DND-41 (cell line): ENCODE data around the gene KLF3.

Experiments used
- ATAC-seq: fragments of 200-7000 bp; cut with Tn5 transposase; 3 replicates; pipeline ENCODE4 v1.9.1; 2021; ENCODE audit warnings: low read depth; ENCODE audit not compliant: insufficient read depth
- DNase-seq: peaks from one replicate; pipeline ENCODE4 v3.0.0-alpha.2; 2020
- H2AFZ ChIP-seq: 2 replicates; pipeline ENCODE4 v1.6.0; 2012; ENCODE audit warnings: low read depth, low read length
- H3K27ac ChIP-seq: 2 replicates; pipeline ENCODE4 v1.5.1; 2012; ENCODE audit warnings: low read length, inconsistent platforms
- H3K27me3 ChIP-seq: fragments of 200-600 bp; sonication (generic); 2 replicates; pipeline ENCODE4 v1.6.0; 2012; ENCODE audit warnings: low read length, mild to moderate bottlenecking, inconsistent platforms; ENCODE audit not compliant: insufficient read depth, poor library complexity
- H3K36me3 ChIP-seq: 2 replicates; pipeline ENCODE4 v1.5.1; 2012; ENCODE audit warnings: low read length, inconsistent platforms; ENCODE audit not compliant: insufficient read depth
- H3K4me1 ChIP-seq: 2 replicates; pipeline ENCODE4 v1.5.1; 2012; ENCODE audit warnings: mild to moderate bottlenecking, low read length; ENCODE audit not compliant: insufficient read depth
- H3K4me2 ChIP-seq: 2 replicates; pipeline ENCODE4 v1.6.0; 2012; ENCODE audit warnings: mild to moderate bottlenecking, moderate library complexity, low read length, inconsistent platforms; ENCODE audit not compliant: insufficient read depth
- H3K4me3 ChIP-seq, 2 experiments: fragments of 200-600 bp in 1 of 2; shearing (Covaris generic) in 1 of 2; 2 replicates each; pipeline ENCODE4 v1.5.1; 2012 to 2016; ENCODE audit warnings: inconsistent platforms in 2 of 2, low read length in 2 of 2, mild to moderate bottlenecking in 2 of 2, low read depth in 1 of 2, moderate library complexity in 1 of 2
- H3K79me2 ChIP-seq: 2 replicates; pipeline ENCODE4 v1.6.0; 2012; ENCODE audit warnings: low read length, inconsistent platforms; ENCODE audit not compliant: insufficient read depth
- H3K9ac ChIP-seq: 2 replicates; pipeline ENCODE4 v1.6.0; 2012; ENCODE audit warnings: low read depth, mild to moderate bottlenecking, inconsistent platforms, low read length, moderate library complexity
- H3K9me3 ChIP-seq: 2 replicates; pipeline ENCODE4 v1.5.1; 2012; ENCODE audit warnings: low read length, moderate library complexity, mild to moderate bottlenecking, inconsistent platforms; ENCODE audit not compliant: insufficient read depth, severe bottlenecking
- H4K20me1 ChIP-seq: 2 replicates; pipeline ENCODE4 v1.6.0; 2012; ENCODE audit warnings: low read length; ENCODE audit not compliant: insufficient read depth
- CTCF ChIP-seq: IDR thresholded peaks from 2 replicates; pipeline ENCODE4 v1.5.1; 2012; ENCODE audit warnings: borderline replicate concordance, low read length, moderate library complexity, mild to moderate bottlenecking; ENCODE audit not compliant: poor library complexity, severe bottlenecking; ENCODE audit errors: extremely low read depth
- EZH2 ChIP-seq: IDR thresholded peaks from 3 replicates; pipeline ENCODE4 v1.6.1; 2012; ENCODE audit warnings: borderline replicate concordance, low read depth, mild to moderate bottlenecking, moderate library complexity, low read length, inconsistent platforms; ENCODE audit not compliant: severe bottlenecking

The KLF3 gene

GRCh38 chr4:38728631-38729141 is 64.7 kb downstream of the KLF3 start:
- Histone ChIP-seq H4K20me1 (no peaks in the 10 kb centered on the region), H2AFZ (no peak overlapping the region), H3K9ac (no peak overlapping the region), H3K27me3 (no peaks in the 10 kb centered on the region), H3K27ac (no peak overlapping the region), H3K79me2 (no peaks in the 10 kb centered on the region), H3K4me2 (no peak overlapping the region), H3K4me3 (no peak overlapping the region), H3K36me3 (no peaks in the 10 kb centered on the region), H3K4me1 (no peaks in the 10 kb centered on the region), H3K9me3 (peaks cover 1% of the 10 kb centered on the region)
- ATAC-seq (no peak), DNase-seq (no peak)
- peak; percentile 8 for TF ChIP-seq CTCF
- TF ChIP-seq EZH2 = no peak

- H4K20me1 ChIP-seq = no peaks in the 10 kb centered on the region
- H3K27me3 ChIP-seq = no peaks in the 10 kb centered on the region
- no peak overlapping the region for H2AFZ ChIP-seq
- H3K27ac ChIP-seq = no peak overlapping the region
- H3K36me3 ChIP-seq = no peaks in the 10 kb centered on the region
- no peak for DNase-seq
- no peak for TF ChIP-seq CTCF
- H3K9ac ChIP-seq = no peak overlapping the region
- H3K4me3 ChIP-seq = no peak overlapping the region
- H3K9me3 ChIP-seq = peaks cover 3% of the 10 kb centered on the region
- H3K4me2 ChIP-seq = no peak overlapping the region
- H3K79me2 ChIP-seq = no peaks in the 10 kb centered on the region
- H3K4me1 ChIP-seq = no peaks in the 10 kb centered on the region
- ATAC-seq = no peak
Measured at GRCh38 chr4:38730493-38730829, 66.5 kb downstream of the KLF3 start.

- peak; percentile 93 for ATAC-seq
- no peak overlapping the region for H2AFZ ChIP-seq
Measured at GRCh38 chr4:38730830-38731646, 67.0 kb downstream of the KLF3 start.

More at GRCh38 chr4:38730830-38731646, 67.0 kb downstream of the KLF3 start:
- no peaks in the 10 kb centered on the region for H3K36me3 ChIP-seq
- no peaks in the 10 kb centered on the region for H3K4me1 ChIP-seq
- H3K27ac ChIP-seq = no peak overlapping the region
- H3K79me2 ChIP-seq = no peaks in the 10 kb centered on the region
- no peak for TF ChIP-seq EZH2
- peak; percentile 93 for TF ChIP-seq CTCF
- H3K4me2 ChIP-seq = no peak overlapping the region
- H3K4me3 ChIP-seq = no peak overlapping the region
- no peaks in the 10 kb centered on the region for H3K27me3 ChIP-seq
- no peaks in the 10 kb centered on the region for H4K20me1 ChIP-seq
- no peak overlapping the region for H3K9ac ChIP-seq
- peak; percentile 76 for DNase-seq
- H3K9me3 ChIP-seq = peaks cover 3% of the 10 kb centered on the region
